Testis (tissue), 2 donors: ENCODE measurements around the gene COX14.

Experiments used
- CTCF ChIP-seq, 3 experiments: fragments of 450-650 bp in 2 of 3; fragments of 200-600 bp in 1 of 3; sonication (generic) in 1 of 3; IDR thresholded peaks; one replicate each; pipeline ENCODE4 v1.5.1; 2016 to 2019; ENCODE audit warnings: antibody characterized with exemption in 3 of 3, mild to moderate bottlenecking in 2 of 3, moderate library complexity in 1 of 3
- POLR2A ChIP-seq: fragments of 450-650 bp; IDR thresholded peaks from one replicate; pipeline ENCODE4 v1.6.1; 2017; ENCODE audit warnings: antibody characterized with exemption, mild to moderate bottlenecking, moderate library complexity

GRCh38 chr12:50151047-50151687, 39.1 kb downstream of the COX14 start:
- no peak for TF ChIP-seq CTCF (IDR thresholded peaks at IDR 0.05)
- no peak for TF ChIP-seq POLR2A
